Right forelimb (tissue), 1 donor: ENCODE measurements around the gene HTRA1.

Experiments
- DNase-seq: peaks from one replicate; pipeline ENCODE4 v3.0.0-alpha.2; 2018

The HTRA1 gene

DNA sequence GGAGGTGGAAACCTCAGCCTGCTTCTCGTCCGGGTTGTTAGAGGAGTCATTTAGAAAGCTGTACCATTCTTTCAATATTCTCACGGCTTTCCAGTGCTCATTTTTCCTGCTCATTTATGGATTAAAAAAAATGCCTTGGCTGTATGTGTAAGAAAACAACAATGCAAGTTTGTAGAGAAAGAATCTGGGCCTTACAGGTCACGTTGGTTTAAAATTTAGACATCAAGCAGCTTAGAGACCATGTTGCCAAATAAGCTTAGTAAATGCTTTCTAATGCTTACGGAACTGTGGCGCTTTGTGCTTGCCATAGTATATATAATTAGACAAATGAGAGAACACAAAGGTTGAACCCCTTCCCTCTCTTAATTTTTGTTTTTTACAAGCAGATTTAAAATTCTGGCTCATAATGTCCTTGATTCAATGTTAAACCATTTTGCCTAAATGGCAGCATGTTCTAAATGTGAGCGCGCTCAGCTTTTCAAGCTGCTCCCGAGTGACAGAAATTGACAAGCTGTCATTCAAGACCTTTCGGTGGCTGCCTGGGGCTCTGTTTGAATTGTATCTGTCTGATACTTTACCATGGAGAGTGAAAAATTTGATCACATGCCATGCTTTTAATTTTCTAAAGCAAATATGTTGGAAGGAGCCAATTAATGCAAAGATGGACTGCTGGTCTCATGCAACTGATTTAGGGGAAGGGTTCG lies 5.8 kb upstream of the HTRA1 start:
- DNase-seq = no peak

DNA sequence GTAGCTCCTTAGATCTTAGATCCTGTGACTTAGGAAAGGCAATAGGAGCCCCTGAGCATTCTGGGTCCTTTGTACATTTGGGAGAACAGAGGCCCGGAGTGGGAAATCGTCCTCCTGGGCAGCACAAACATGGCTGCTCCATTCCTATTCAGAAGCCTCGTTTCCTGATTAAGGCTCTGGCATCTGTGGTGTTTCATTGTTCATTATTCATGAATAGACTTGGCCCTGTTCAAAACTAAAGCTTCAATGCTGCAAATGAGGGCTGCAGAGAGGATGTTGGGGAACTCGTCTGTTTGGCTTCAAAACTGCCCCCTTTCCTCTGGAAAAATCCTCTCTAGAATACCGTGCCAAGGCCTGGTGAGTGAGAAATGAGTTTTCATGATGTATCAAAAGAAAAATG lies 3.4 kb upstream of the HTRA1 start:
- no peak for DNase-seq

GRCh38 chr10:122458693-122459092 lies 2.7 kb upstream of the HTRA1 start:
- DNase-seq = no peak

- DNase-seq = no peak
These were observed 1.6 kb upstream of the HTRA1 start for GRCh38 chr10:122459561-122460273.

GRCh38 chr10:122460891-122461293 lies 461 bp upstream of the HTRA1 start:
- no peak for DNase-seq

GRCh38 chr10:122461729-122462532 lies 578 bp downstream of the HTRA1 start:
- no peak for DNase-seq

DNA sequence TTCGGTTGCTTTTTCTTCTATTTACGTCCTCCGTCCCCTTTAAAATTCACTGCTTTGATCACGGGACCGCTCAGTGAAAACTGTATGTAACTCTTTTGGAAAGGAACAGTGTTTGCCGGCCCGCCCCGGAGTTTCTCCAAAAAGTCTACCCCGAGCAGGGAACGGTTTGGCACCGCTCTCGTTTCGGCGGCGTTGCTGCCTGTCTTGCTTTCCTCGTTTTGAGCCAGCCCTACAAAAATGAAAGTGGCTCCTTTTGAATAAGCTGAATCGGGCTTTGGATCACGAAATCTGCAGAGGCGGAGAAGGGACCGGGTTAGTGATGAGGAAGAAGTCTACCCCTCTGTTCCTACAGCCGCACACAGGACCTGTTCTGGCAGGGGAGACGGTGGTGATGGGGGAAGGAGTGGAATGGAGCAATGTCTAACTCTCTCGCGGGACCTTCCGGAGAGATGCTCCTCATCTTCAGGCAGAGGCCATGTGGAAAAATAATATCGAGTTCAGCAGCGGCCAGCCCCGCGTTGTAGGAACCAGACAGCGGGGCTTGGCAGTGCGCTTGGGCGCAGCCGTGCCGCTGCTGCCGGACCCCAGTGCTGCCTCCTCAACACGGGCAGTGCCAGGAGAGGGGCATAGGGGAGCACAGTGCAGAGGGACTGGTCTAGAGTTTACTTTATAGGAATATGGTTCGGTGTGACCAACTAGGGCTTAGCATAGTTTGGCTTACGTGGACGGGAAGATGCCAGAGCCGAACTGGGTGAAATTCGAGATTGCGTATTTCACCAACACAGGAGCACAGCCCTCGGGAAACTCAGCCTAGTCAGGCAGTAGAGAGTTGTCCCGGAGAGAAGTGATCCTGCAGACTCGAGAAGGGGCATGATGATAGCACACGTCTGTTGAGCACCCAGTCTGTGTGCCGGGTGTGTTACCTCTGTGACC lies 1.4 kb downstream of the HTRA1 start:
- peak; percentile 80 for DNase-seq

DNA sequence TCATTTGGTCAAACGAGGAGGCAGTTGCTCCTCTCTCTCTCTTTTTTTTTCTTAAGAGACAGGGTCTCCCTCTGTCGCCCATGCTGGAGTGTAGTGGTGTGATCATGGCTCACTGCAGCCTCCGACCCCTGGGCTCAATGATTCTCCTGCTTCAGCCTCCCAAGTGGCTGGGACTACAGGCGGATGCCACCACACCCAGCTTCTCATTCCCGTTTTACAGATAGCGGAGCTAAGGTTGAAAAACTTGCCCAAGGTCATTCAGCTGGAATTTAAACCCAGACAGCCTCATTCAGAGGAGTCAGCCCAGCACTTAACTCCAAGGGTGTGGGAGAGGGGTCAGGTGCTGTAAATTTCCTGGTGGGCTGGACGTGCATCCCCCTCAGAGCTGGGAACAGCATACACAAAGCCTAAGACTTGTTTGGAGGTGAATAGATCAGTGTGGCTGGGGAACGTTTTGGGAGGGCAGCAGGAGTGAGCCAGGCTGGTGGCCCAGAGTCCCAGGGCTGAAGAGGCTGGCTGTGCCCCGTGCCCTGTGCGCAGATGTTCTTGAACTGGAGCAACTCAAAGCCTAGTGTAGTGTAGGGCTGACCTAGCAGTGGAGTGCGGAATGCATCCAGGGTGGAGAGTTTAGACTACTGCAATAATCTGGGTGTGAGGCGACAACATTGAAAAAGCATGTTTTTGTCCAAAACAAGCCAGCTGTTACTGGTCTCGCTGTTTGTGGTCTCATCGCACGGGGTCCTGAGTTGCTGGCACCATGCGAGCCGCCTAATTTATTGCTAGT lies 2.3 kb downstream of the HTRA1 start:
- no peak for DNase-seq

DNA sequence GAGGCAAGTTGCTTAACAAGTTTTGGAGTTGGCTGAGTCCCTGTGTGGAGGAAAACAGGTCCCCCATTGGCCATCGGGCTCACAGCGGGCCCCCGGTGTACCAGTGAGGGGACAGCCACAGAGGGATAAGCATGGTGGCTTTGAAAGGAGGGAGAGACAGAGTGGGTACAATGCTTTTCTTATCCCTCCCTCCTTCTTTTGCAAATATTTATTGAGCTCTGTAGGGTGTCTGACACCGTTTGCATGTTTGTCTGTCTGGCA lies 2.8 kb downstream of the HTRA1 start:
- DNase-seq = no peak

DNA sequence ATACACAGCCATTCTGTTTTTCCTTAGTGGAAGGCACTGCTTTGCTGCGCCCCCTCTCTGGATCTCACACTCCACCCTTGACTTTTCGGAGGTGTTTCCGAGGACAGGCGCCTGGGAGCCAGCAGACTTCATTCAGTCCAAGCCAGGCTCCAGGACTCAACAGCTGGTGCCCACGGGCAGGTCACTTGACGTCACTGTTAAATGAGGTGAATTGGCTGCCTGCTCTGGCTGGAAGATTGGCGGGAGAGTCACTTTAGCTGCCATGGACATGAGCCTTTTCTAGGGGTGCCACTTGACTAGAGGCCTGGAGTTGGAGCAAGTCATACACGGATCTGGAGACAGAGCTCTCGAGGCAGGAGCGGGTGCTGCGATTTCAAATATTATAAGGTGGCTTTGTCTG lies 3.2 kb downstream of the HTRA1 start:
- DNase-seq = no peak

DNA sequence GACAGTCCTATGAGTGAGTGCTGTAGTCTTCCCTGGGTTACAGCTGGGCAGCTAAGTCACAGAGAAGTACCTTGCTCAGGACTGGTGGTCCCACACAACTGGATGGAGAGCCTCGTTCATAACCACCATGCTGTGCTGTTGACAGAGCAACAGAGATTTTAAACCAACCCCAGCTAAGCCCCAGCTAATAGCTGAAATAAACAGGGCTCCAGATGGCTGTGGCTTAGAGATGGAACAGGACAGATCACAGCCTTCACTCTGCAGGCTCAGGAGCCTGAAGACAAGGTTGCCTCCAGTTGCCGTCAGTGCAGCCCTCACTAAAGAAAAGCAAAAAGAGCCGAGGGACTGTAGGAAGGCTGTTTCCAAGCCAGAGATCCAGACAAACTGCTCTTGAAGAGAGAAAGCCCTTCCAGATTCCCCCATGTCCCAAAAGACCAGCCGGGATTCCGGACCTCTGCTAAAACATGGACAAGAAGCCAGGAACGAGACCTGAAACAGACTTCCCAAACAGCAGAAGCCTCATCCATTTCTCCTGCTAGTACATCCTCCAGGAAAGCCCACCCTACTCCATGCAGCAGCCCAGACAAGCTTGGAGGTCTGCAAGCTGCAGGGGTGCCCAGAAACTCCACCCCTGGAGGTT lies 4.2 kb downstream of the HTRA1 start:
- no peak for DNase-seq

- no peak for DNase-seq
These were observed 5.6 kb downstream of the HTRA1 start for GRCh38 chr10:122466951-122467381.

DNA sequence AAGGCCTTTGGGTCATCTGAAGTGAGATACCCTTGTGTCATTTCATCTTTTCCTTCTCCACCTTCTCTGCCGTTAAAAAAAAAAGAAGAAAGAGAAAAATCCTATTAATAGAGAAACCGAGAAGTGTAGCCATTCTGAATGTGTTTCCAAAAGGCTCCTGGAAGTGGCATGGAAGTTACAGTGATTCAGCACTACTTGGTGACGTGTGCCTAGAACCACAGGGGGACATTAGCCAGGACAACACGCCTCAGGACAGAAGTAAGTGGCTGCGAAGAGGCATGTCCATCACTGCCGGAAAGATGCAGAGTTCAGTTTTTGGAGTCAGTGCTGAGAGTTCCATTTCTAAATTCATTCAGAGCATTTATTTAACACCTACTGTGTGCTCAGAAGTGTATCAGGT lies 6.3 kb downstream of the HTRA1 start:
- DNase-seq = no peak

DNA sequence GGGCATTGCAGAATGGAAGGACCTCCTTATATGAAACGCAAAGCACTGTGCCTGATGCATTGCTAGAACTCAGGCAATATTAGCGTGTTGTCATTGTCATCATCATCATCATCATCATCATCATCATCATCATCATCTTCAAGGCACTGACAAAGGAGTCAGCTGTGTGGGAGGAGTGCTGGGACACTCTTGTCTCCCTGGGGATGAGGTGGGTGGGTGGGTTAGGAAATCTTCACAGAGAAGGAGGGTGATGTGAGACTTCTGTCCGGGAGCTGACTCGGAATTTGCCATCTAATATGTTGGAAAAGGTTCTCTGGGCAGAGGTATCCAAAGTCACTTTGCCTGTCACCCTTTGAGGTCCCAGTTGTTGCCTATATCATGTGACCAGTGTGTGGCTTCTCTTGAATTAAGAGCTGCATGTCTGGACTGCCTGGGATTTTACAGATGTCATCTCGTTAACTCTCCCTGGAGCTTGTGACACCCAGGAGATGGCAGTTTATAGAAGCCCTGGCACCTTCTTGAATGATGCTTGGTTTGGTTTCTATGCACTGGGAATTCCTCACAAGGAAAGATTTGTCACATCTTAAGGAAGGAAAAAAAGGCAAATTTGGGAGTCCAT lies 7.1 kb downstream of the HTRA1 start:
- no peak for DNase-seq

- DNase-seq = no peak
These were observed 7.8 kb downstream of the HTRA1 start for GRCh38 chr10:122468926-122469781.

GRCh38 chr10:122469848-122470247 lies 8.5 kb downstream of the HTRA1 start:
- DNase-seq = no peak

DNA sequence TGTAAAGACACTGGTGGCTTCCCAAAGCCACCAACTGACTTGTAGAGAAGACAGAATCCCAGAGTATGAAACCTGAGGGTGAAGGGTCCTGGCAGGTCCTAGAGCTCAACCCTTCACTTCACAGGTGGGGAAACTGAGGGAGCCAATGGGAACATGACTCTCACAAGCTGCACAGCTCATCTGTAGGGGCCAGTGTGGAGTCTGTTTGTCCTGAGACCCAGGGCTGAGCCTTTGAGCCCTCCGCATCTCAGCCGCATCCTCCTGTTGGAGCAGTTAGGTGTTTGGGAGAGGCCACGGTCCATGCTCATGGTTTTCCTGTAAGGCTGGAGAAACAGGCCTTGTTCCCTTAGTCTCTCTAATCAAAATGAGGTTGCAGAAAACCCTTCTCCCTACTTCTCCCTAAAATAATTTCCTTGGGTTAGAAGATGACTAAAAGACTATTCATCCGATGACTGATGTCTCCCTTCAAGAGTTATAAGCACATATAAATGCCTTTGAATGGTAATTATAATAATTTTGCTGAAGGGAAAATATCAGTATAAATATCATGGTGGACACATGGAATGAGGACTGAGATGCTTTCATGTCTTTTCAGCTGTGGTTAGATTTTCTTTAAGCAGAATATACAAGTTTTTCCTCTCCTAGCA lies 10.3 kb downstream of the HTRA1 start:
- peak; percentile 26 for DNase-seq

- peak; percentile 18 for DNase-seq
These were observed 11.8 kb downstream of the HTRA1 start for GRCh38 chr10:122473116-122473515.

DNA sequence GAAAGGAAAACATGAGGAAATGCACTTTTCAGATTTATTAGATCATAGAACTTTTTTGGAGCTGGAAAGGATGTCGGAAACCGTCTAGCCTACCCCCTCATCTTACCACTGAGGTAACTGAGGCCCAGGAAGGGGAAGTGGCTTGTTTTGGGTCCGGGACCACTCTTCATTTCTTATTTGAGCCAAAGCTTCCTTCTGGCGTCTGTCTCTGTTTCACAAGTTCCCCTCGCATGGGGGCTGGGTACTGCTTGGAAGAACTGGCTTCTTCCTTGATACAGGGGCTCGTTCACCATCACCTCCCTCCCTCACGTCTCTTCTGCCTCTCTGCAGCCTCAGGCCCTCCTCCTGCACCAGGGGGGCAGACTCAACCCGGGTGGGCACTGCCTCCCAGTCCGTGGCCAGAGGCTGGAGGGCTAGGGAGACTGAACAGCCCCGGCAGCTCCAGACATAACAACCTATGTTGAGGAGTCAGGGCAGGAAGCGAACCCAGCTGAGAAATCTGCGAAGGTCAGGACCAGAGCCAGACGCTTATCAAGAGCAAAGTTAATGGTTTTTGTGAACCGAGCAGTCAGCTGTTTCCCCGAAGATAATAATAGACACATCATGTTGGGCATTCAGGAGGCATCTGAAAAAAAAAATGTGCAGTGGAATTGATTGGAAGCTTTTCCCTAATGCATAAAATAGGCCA lies 12.9 kb downstream of the HTRA1 start:
- DNase-seq = no peak
